Liver (tissue), 9 donors: ENCODE results near the gene PTK7. TPM values are rescaled to one million over a fixed set of nuclear protein-coding genes. Genes with fewer than 3 reads are reported as not detected.

Experiments
- DNase-seq: peaks from one replicate; pipeline ENCODE4 v3.0.0-alpha.2; 2017; ENCODE audit warnings: low spot score
- H3K27ac ChIP-seq, 2 donors: one replicate each; pipeline ENCODE4 v1.7.0; 2013; ENCODE audit warnings: inconsistent platforms in 2 of 2, low read length in 2 of 2, control low read depth in 1 of 2, low read depth in 1 of 2, mild to moderate bottlenecking in 1 of 2
- H3K27me3 ChIP-seq, 4 donors: one replicate each; pipeline versions ENCODE4 v1.6.1 to v1.7.0; 2013; ENCODE audit warnings: low read length in 3 of 4, inconsistent platforms in 1 of 4, mild to moderate bottlenecking in 1 of 4, moderate library complexity in 1 of 4; ENCODE audit not compliant: control insufficient read depth in 4 of 4, insufficient read depth in 4 of 4
- H3K36me3 ChIP-seq, 4 donors: one replicate each; pipeline versions ENCODE4 v1.6.1 to v1.7.0; 2013; ENCODE audit warnings: low read length in 3 of 4, mild to moderate bottlenecking in 3 of 4, low read depth in 1 of 4, moderate library complexity in 1 of 4; ENCODE audit not compliant: control insufficient read depth in 4 of 4, insufficient read depth in 3 of 4
- H3K4me1 ChIP-seq, 4 donors: one replicate each; pipeline versions ENCODE4 v1.6.1 to v1.7.0; 2013; ENCODE audit warnings: low read length in 3 of 4, mild to moderate bottlenecking in 3 of 4, moderate library complexity in 1 of 4; ENCODE audit not compliant: control insufficient read depth in 4 of 4, insufficient read depth in 4 of 4
- H3K4me3 ChIP-seq, 3 donors: one replicate each; pipeline versions ENCODE4 v1.6.1 to v1.7.0; 2013; ENCODE audit warnings: low read length in 3 of 3, control low read depth in 1 of 3, low read depth in 1 of 3, mild to moderate bottlenecking in 1 of 3
- H3K9ac ChIP-seq, 2 donors: one replicate each; pipeline ENCODE4 v1.7.0; 2013; ENCODE audit warnings: low read length in 2 of 2, mild to moderate bottlenecking in 2 of 2, moderate library complexity in 2 of 2, control low read depth in 1 of 2, low read depth in 1 of 2
- H3K9me3 ChIP-seq, 4 donors: one replicate each; pipeline versions ENCODE4 v1.6.1 to v1.7.0; 2013; ENCODE audit warnings: low read length in 3 of 4; ENCODE audit not compliant: control insufficient read depth in 4 of 4
- ATF3 ChIP-seq: IDR thresholded peaks from 2 replicates; pipeline ENCODE4 v1.6.1; 2016; ENCODE audit warnings: antibody characterized with exemption
- CTCF ChIP-seq: fragments of 150-350 bp; IDR thresholded peaks from 2 replicates; pipeline ENCODE4 v1.5.1; 2017; ENCODE audit warnings: improper control_type of control experiment, low read depth, low read length; ENCODE audit not compliant: missing input control
- EGR1 ChIP-seq, 2 donors: IDR thresholded peaks; 2 replicates each; pipeline ENCODE4 v1.6.1; 2016 to 2018; ENCODE audit warnings: antibody characterized with exemption in 2 of 2, low read depth in 2 of 2
- FOXA1 ChIP-seq: IDR thresholded peaks from 2 replicates; pipeline ENCODE4 v1.6.1; 2016; ENCODE audit warnings: antibody characterized with exemption
- FOXA2 ChIP-seq: IDR thresholded peaks from 2 replicates; pipeline ENCODE4 v1.6.1; 2016; ENCODE audit warnings: antibody characterized with exemption
- GABPA ChIP-seq, 2 donors: IDR thresholded peaks in 1 of 2; conservative IDR thresholded peaks in 1 of 2; 2 replicates each; pipeline ENCODE4 v1.6.1; 2016; ENCODE audit warnings: antibody characterized with exemption in 2 of 2, mild to moderate bottlenecking in 1 of 2, moderate library complexity in 1 of 2
- HNF4A ChIP-seq, 2 donors: conservative IDR thresholded peaks; 2 replicates each; pipeline ENCODE4 v1.6.1; 2016; ENCODE audit warnings: antibody characterized with exemption in 2 of 2, mild to moderate bottlenecking in 2 of 2
- HNF4G ChIP-seq: IDR thresholded peaks from 2 replicates; pipeline ENCODE4 v1.6.1; 2016; ENCODE audit warnings: antibody characterized with exemption
- JUND ChIP-seq, 2 donors: IDR thresholded peaks; 2 replicates each; pipeline ENCODE4 v1.6.1; 2016; ENCODE audit warnings: antibody characterized with exemption in 2 of 2
- MAX ChIP-seq: IDR thresholded peaks from 2 replicates; pipeline ENCODE4 v1.6.1; 2016; ENCODE audit warnings: antibody characterized with exemption
- NR2F2 ChIP-seq: IDR thresholded peaks from 2 replicates; pipeline ENCODE4 v1.6.1; 2016; ENCODE audit warnings: antibody characterized with exemption
- RAD21 ChIP-seq, 2 donors: IDR thresholded peaks; 2 replicates each; pipeline ENCODE4 v1.6.1; 2016; ENCODE audit warnings: antibody characterized with exemption in 2 of 2, mild to moderate bottlenecking in 2 of 2
- REST ChIP-seq: IDR thresholded peaks from 2 replicates; pipeline ENCODE4 v1.6.1; 2016; ENCODE audit warnings: antibody characterized with exemption, mild to moderate bottlenecking
- RXRA ChIP-seq, 2 donors: IDR thresholded peaks; 2 replicates each; pipeline ENCODE4 v1.6.1; 2017 to 2018; ENCODE audit warnings: antibody characterized with exemption in 2 of 2, mild to moderate bottlenecking in 1 of 2
- SP1 ChIP-seq: IDR thresholded peaks from 2 replicates; pipeline ENCODE4 v1.6.1; 2018; ENCODE audit warnings: antibody characterized with exemption, mild to moderate bottlenecking
- TAF1 ChIP-seq: conservative IDR thresholded peaks from 2 replicates; pipeline ENCODE4 v1.6.1; 2016; ENCODE audit warnings: antibody characterized with exemption, mild to moderate bottlenecking
- YY1 ChIP-seq: IDR thresholded peaks from 2 replicates; pipeline ENCODE4 v1.6.1; 2016; ENCODE audit warnings: antibody characterized with exemption, mild to moderate bottlenecking
- ZBTB33 ChIP-seq: IDR thresholded peaks from 2 replicates; pipeline ENCODE4 v1.6.1; 2016; ENCODE audit warnings: antibody characterized with exemption
- WGBS: extraction: QIAGEN DNeasy Blood & Tissue Kit; methylation state at CpG from one replicate; pipeline ENCODE4 v1.1.7; 2013; 5-methylcytosine and 5-hydroxymethylcytosine counted together
- polyA plus RNA-seq, 2 donors: library from polyadenylated mRNA; stranded (reverse) in 1 of 2; unstranded in 1 of 2; fragments of 200-250 nt in 1 of 2; fragments of >200 nt in 1 of 2; fragmentation: Nextera tagmentation in 1 of 2; extraction: Ambion mirVana in 1 of 2; gene quantifications; one replicate each; pipeline versions ENCODE4 v1.2.1 to v1.2.3, GENCODE V29; 2013 to 2015
- total RNA-seq, 2 donors: library from RNA; depleted of rRNA; stranded (reverse); fragments of >200 nt; gene quantifications; one replicate each; pipeline ENCODE4 v1.2.3, GENCODE V29; 2014
- donor health status: healthy.
- donor health status: healthy.
- donor health status: healthy.
- donor health status: healthy.
- donor health status: healthy.

PTK7 gene
- total and polyA plus RNA-seq, 4 donors = 0.67 to 10.5 (median 1.3) TPM

GRCh38 chr6:43074847-43075669 is 1.1 kb upstream of the PTK7 start:
- TF ChIP-seq HNF4G (no peak), MAX (no peak), RAD21 (IDR thresholded peaks at IDR 0.05) (no peak), ATF3 (no peak), HNF4A (conservative IDR thresholded peaks at IDR 0.05) (no peak), JUND (IDR thresholded peaks at IDR 0.05) (no peak), REST (no peak), YY1 (no peak), CTCF (no peak), SP1 (no peak), NR2F2 (no peak), EGR1 (IDR thresholded peaks at IDR 0.05; ENCODE audit: low read depth in 2 of 2) (no peak), GABPA (IDR thresholded peaks at IDR 0.05 in 1 of 2, conservative IDR thresholded peaks at IDR 0.05 in 1 of 2) (no peak), FOXA1 (no peak), FOXA2 (no peak), ZBTB33 (no peak), TAF1 (no peak), RXRA (IDR thresholded peaks at IDR 0.05) (no peak)
- no peaks in the 10 kb centered on the region for H3K27me3 ChIP-seq
- peaks cover 8 to 37% (median 36%) of the 10 kb centered on the region in 4 donors for H3K36me3 ChIP-seq
- H3K27ac ChIP-seq = no peak overlapping the region
- H3K9me3 ChIP-seq = no peaks in the 10 kb centered on the region
- DNase-seq = no peak
- no peak overlapping the region for H3K9ac ChIP-seq
- WGBS = 81% methylated on average over 6 of the region's 6 CpGs
- H3K4me1 ChIP-seq = peaks cover 4 to 16% (median 7%) of the 10 kb centered on the region in 4 donors
- H3K4me3 ChIP-seq = no peak overlapping the region
